Esophagus muscularis mucosa (tissue), 4 donors: ENCODE results near the gene SLC22A2. TPM values are rescaled to one million over a fixed set of nuclear protein-coding genes. Genes with fewer than 3 reads are reported as not detected.
"Not testable (repeated sequence)": the region's sequence is repeated elsewhere in the genome, so short reads cannot be mapped to it uniquely, and the experiment has no call there.

ENCODE experiments used
- DNase-seq: peaks from one replicate; pipeline ENCODE4 v3.0.0-alpha.2; 2017; ENCODE audit errors: extremely low spot score
- H3K27ac ChIP-seq, 4 donors: fragments of 200-600 bp; sonication (generic); replicated peaks in 1 of 4; 1 replicate in 3 of 4; 2 replicates in 1 of 4; pipeline ENCODE4 v1.5.1; 2016 to 2019; ENCODE audit warnings: mild to moderate bottlenecking in 1 of 4
- H3K27me3 ChIP-seq, 4 donors: fragments of 200-600 bp; sonication (generic); one replicate each; pipeline versions ENCODE4 v1.5.1 to v1.6.0; 2016 to 2019
- H3K36me3 ChIP-seq, 4 donors: fragments of 200-600 bp; sonication (generic); one replicate each; pipeline ENCODE4 v1.5.1; 2016 to 2019
- H3K4me1 ChIP-seq, 4 donors: fragments of 200-600 bp; sonication (generic); one replicate each; pipeline ENCODE4 v1.5.1; 2016 to 2019
- H3K4me3 ChIP-seq, 4 donors: fragments of 200-600 bp; sonication (generic); 1 replicate in 2 of 4; 2 replicates in 2 of 4; pipeline ENCODE4 v1.5.1; 2016 to 2019; ENCODE audit warnings: mild to moderate bottlenecking in 4 of 4, moderate library complexity in 1 of 4
- H3K9me3 ChIP-seq, 4 donors: fragments of 200-600 bp; sonication (generic); 1 replicate in 3 of 4; 2 replicates in 1 of 4; pipeline ENCODE4 v1.5.1; 2016 to 2019
- EP300 ChIP-seq: sonication (generic); formaldehyde crosslinking; IDR thresholded peaks from one replicate; pipeline ENCODE4 v1.6.1; 2017; ENCODE audit warnings: antibody characterized with exemption
- POLR2A ChIP-seq: fragments of 450-650 bp; IDR thresholded peaks from one replicate; pipeline ENCODE4 v1.6.1; 2017; ENCODE audit warnings: antibody characterized with exemption, moderate library complexity, mild to moderate bottlenecking, low read depth
- POLR2AphosphoS5 ChIP-seq, 2 donors: sonication (generic); formaldehyde crosslinking; IDR thresholded peaks; one replicate each; pipeline ENCODE4 v1.6.1; 2017; ENCODE audit warnings: antibody characterized with exemption in 2 of 2
- WGBS: methylation state at CpG from one replicate; pipeline ENCODE4 v1.1.5; 2018; 5-methylcytosine and 5-hydroxymethylcytosine counted together
- intact Hi-C: fragments of 100-400 bp; cut with DNase I; formaldehyde crosslinking; loops from one replicate; pipeline ENCODE4 v1.15.1; 2023
- total RNA-seq, 4 donors: library from RNA; depleted of rRNA; stranded (reverse); fragments of >200 nt; gene quantifications; one replicate each; pipeline versions ENCODE4 v1.1.0 to v1.2.1, GENCODE V29; 2016
- TF ChIP-seq, protein P1 (sequence below), 3 experiments: fragments of 200-600 bp in 2 of 3; fragments of 450-650 bp in 1 of 3; sonication (generic) in 2 of 3; IDR thresholded peaks; one replicate each; pipeline ENCODE4 v1.5.1; 2017 to 2019; ENCODE audit warnings: antibody characterized with exemption in 3 of 3, mild to moderate bottlenecking in 2 of 3, moderate library complexity in 1 of 3

SLC22A2 gene
- under 1 TPM in 1 of 4 donors, not detected in 3; 0.75 TPM for total RNA-seq

DNA sequence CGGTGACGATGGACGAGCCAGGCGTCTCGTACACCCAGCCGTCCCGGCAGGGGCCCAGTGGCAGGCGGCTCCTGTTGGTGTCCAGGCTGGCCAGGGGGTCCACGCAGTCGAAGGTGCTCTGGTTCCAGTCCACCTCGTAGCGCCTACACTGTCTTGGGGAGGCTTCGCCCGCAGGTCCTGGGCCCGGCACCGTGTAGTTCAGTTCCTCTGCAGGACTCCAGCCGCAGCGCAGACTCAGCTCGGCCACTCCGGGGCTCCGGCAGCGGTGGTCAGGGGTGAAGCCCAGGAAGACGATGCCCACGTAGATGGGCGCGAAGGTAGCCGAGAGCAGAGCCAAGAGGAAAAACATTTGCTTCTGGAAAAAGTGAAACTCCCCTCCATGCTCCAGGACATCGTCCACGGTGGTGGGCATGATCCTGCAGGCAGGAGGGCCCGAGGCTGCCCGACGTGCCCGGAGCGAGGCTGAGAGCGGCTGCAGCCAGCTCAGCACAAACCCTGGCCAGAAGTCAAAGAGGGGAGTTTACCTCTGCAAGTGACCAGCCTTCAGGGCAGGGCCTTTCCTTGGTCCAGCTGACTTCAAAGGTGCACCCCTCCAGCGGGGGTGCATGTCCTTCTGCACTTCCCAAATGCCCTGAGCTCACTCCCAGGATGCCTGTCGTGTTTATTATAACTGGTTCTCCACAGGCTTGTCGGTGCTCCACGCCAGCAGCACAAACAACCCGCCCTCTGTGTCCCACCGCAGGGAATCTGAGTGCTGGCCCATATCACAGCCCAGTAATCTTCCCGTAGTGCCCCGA is at the start of gene SLC22A2:
Gene SLC22A2 (minus strand): TSS at position 476 of the 797 bp plus-strand sequence. CDS start 64 bp downstream, at position 412.
- H3K27ac ChIP-seq: peak within 1 kb of the TSS in 2 of 4 donors; percentile 20 to 35
- TF ChIP-seq POLR2A (no peak), POLR2AphosphoS5 (IDR thresholded peaks at IDR 0.05) (no peak), EP300 (no peak)
- TF ChIP-seq, protein P1, sequence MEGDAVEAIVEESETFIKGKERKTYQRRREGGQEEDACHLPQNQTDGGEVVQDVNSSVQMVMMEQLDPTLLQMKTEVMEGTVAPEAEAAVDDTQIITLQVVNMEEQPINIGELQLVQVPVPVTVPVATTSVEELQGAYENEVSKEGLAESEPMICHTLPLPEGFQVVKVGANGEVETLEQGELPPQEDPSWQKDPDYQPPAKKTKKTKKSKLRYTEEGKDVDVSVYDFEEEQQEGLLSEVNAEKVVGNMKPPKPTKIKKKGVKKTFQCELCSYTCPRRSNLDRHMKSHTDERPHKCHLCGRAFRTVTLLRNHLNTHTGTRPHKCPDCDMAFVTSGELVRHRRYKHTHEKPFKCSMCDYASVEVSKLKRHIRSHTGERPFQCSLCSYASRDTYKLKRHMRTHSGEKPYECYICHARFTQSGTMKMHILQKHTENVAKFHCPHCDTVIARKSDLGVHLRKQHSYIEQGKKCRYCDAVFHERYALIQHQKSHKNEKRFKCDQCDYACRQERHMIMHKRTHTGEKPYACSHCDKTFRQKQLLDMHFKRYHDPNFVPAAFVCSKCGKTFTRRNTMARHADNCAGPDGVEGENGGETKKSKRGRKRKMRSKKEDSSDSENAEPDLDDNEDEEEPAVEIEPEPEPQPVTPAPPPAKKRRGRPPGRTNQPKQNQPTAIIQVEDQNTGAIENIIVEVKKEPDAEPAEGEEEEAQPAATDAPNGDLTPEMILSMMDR (IDR thresholded peaks at IDR 0.05): no peak
- H3K27me3 ChIP-seq: no peaks in the 10 kb centered on the region
- 92% methylated on average over 37 of the region's 43 CpGs for WGBS
- DNase-seq: peak; percentile 57
- H3K9me3 ChIP-seq: no peaks in the 10 kb centered on the region
- H3K4me1 ChIP-seq: peaks cover 0 to 11% (median 3%) of the 10 kb centered on the region in 4 donors
- no peaks in the 10 kb centered on the region for H3K36me3 ChIP-seq
- intact Hi-C loops: no loop called here
- no peak within 1 kb of the TSS for H3K4me3 ChIP-seq

DNA sequence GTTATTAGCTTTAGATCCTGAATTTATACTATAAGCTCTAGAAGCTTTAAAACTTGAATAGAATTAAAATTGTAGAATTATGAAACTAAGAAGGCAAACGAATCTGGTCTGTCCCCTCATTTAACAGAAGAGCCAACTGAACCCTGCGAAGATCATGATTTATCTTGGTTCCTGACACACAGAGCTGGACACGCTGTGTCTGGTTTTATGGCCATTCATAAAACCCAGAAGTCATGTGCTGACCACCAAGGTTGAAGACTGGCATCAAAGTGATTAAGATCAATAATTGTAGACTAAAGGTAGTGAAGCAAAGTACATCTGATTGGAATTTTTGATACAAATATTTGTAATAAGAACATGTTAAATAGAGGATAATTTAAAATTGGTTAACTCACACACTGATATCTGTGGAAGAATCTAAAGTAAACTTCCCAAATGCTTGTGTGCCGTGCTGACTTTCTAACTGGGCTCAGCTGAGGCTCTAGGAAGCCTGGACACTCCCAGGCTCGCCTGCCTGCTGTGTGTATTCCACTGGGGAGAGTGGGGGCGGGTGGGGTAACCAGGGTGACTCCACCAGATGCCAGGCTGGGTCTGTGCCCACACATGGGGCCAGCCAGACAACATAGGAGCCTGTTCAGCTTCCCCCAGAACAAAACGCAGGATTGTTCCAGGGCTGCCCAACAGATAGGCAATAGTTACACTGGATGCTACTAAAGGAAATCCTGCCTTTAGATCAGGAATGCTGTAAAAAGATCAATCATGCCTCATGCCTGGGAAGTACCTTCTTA is 47.5 kb upstream of the SLC22A2 start:
- DNase-seq: peak; percentile 68
- intact Hi-C loops: no loop called here
- TF ChIP-seq POLR2A (no peak), POLR2AphosphoS5 (IDR thresholded peaks at IDR 0.05) (no peak), EP300 (no peak)
- TF ChIP-seq, protein P1 (IDR thresholded peaks at IDR 0.05): no peak
- no peaks in the 10 kb centered on the region for H3K27me3 ChIP-seq
- peaks cover 0 to 7% (median 0%) of the 10 kb centered on the region in 4 donors for H3K4me1 ChIP-seq
- peaks cover 0 to 17% (median 13%) of the 10 kb centered on the region in 4 donors for H3K9me3 ChIP-seq
- no peaks in the 10 kb centered on the region for H3K36me3 ChIP-seq
- 47% methylated on average over 7 of the region's 7 CpGs for WGBS
- H3K4me3 ChIP-seq: no peak overlapping the region
- no peak overlapping the region for H3K27ac ChIP-seq

DNA sequence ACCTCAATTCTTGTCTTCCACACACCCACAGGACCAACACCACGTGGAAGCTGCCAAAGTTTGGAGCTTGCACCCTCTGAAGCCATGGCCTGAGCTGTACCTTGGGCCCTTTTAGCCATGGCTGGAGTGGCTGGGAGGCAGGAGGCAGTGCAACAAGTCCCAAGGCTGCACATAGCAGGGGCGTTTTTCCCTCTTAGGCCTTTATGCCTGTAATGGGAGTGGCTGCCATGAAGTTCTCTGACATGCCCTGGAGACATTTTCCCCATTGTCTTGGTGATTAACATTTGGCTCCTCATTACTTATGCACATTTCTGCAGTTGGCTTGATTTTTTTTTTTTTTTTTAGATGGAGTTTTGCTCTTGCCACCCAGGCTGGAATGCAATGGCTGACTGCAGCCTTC is 45.2 kb upstream of the SLC22A2 start:
- Histone ChIP-seq H3K27me3 (no peaks in the 10 kb centered on the region), H3K9me3 (no peaks in the 10 kb centered on the region), H3K4me1 (peaks cover 0 to 8% (median 2%) of the 10 kb centered on the region in 4 donors), H3K4me3 (no peak overlapping the region), H3K27ac (no peak overlapping the region), H3K36me3 (no peaks in the 10 kb centered on the region)
- no peak for TF ChIP-seq POLR2A
- TF ChIP-seq, protein P1 (IDR thresholded peaks at IDR 0.05): no peak
- TF ChIP-seq POLR2AphosphoS5 (IDR thresholded peaks at IDR 0.05): no peak
- no peak for TF ChIP-seq EP300
- intact Hi-C loops: no loop called here
- WGBS: 63% methylated on average over 1 of the region's 2 CpGs
- DNase-seq: peak; percentile 45

DNA sequence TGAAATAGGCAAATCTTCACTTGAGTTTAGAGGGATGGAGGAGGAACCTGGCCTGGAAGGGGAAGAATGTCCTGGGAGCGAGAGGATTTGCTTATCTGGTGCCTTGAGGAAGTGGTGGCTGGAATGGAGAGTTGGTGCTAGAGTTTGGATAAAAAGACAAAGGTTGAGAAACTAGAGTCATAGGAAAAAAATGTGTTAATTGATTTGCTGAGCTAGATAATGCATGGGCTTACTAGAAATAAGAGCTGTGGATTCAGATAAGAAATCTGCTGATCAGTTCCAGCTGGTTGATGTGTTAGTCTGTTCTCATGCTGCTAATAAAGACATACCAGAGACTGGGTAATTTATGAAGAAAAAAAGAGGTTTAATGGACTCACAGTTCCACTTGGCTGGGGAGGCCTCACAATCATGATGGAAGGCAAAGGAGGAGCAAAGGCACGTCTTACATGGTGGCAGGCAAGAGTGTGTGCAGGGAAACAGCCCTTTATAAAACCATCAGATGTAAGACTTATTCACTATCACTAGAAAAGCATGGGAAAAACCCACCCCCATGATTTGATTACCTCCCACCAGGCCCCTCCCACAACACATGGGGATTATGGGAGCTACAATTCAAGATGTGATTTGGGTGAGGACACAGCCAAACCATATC is 43.9 kb upstream of the SLC22A2 start:
- H3K27ac ChIP-seq, H3K27me3 ChIP-seq, H3K4me3 ChIP-seq, intact Hi-C loops, H3K9me3 ChIP-seq, H3K4me1 ChIP-seq, DNase-seq, H3K36me3 ChIP-seq: not testable (repeated sequence)
- 90% methylated on average over 2 of the region's 2 CpGs for WGBS

DNA sequence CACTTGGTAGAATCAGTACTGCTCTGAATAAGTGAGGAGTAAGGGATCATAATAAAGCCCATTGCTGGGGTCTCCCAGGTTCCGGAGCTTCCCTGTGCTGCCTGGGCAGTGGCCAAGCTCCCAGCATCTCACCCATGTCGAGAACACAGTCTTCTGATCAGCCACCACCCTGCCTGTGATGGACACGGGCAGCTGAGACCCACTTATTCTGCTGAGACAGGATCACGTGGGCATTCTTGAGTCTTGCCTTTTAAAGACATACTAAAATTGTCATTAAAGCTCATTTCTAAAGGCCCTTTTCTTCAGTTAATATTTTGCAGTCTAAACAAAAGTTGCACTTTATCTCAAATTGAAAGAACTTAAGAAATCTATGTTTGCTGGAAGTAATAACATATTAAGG is 42.7 kb upstream of the SLC22A2 start:
- Histone ChIP-seq H3K4me3 (no peak overlapping the region), H3K4me1 (peaks cover 0 to 8% (median 2%) of the 10 kb centered on the region in 4 donors), H3K27ac (no peak overlapping the region), H3K27me3 (no peaks in the 10 kb centered on the region), H3K36me3 (no peaks in the 10 kb centered on the region), H3K9me3 (no peaks in the 10 kb centered on the region)
- intact Hi-C loops: no loop called here
- TF ChIP-seq EP300 (no peak), POLR2A (no peak), POLR2AphosphoS5 (IDR thresholded peaks at IDR 0.05) (no peak)
- TF ChIP-seq, protein P1 (IDR thresholded peaks at IDR 0.05): no peak
- no peak for DNase-seq
- WGBS: 66% methylated on average over 4 of the region's 4 CpGs
